ENCODE results near the gene LMF1. TPM values are rescaled to one million over a fixed set of nuclear protein-coding genes. Genes with fewer than 3 reads are reported as not detected.
A peak's percentile ranks its signal among the peaks of the same experiment; 100 is the strongest.

LMF1 gene
- total RNA-seq, 1 donor from 2014 or later, result 8.1 TPM

GRCh38 chr16:975291-975690 is 4.5 kb upstream of the LMF1 start:
- DNase-seq (ENCODE audit: missing footprints) (peak; percentile 62), ATAC-seq (no peak)
- intact Hi-C loops (cut with DNase I), result no loop called here

GRCh38 chr16:974611-975261 is 4.0 kb upstream of the LMF1 start:
- ATAC-seq, result no peak
- intact Hi-C loops (cut with DNase I), result no loop called here
- DNase-seq (ENCODE audit: missing footprints), result no peak

- DNase-seq (ENCODE audit: missing footprints) (peak; percentile 55), ATAC-seq (no peak)
- intact Hi-C loops (cut with DNase I), result no loop called here
Observed at GRCh38 chr16:974001-974601, 3.3 kb upstream of the LMF1 start.

- intact Hi-C loops (cut with DNase I), result no loop called here
- DNase-seq (ENCODE audit: missing footprints) (peak; percentile 56), ATAC-seq (no peak)
Observed at GRCh38 chr16:973366-973765, 2.6 kb upstream of the LMF1 start.

- ATAC-seq, result no peak
- intact Hi-C loops (cut with DNase I), result no loop called here
- DNase-seq (ENCODE audit: missing footprints), result peak; percentile 56
Observed at GRCh38 chr16:972316-973002, 1.7 kb upstream of the LMF1 start.

GRCh38 chr16:971981-972315 is 1.2 kb upstream of the LMF1 start:
- DNase-seq (ENCODE audit: missing footprints), result peak; percentile 46
- intact Hi-C loops (cut with DNase I), result no loop called here

GRCh38 chr16:971582-971905 is 760 bp upstream of the LMF1 start:
- no peak for ATAC-seq
- intact Hi-C loops (cut with DNase I), result no loop called here
- DNase-seq (ENCODE audit: missing footprints), result peak; percentile 56

More at GRCh38 chr16:971981-972315, 1.2 kb upstream of the LMF1 start:
- ATAC-seq, result no peak

- peak; percentile 29 for ATAC-seq
- intact Hi-C loops (cut with DNase I), result no loop called here
- no peak for DNase-seq (ENCODE audit: missing footprints)
Observed at GRCh38 chr16:970386-970765, 408 bp downstream of the LMF1 start.

- ATAC-seq (no peak), DNase-seq (ENCODE audit: missing footprints) (peak; percentile 39)
- intact Hi-C loops (cut with DNase I), result no loop called here
Observed at GRCh38 chr16:969508-970385, 1.0 kb downstream of the LMF1 start.

GRCh38 chr16:968620-969019 is 2.2 kb downstream of the LMF1 start:
- ATAC-seq (no peak), DNase-seq (ENCODE audit: missing footprints) (no peak)
- intact Hi-C loops (cut with DNase I), result no loop called here

GRCh38 chr16:967546-968295 is 3.1 kb downstream of the LMF1 start:
- DNase-seq (ENCODE audit: missing footprints) (peak; percentile 62), ATAC-seq (no peak)
- intact Hi-C loops (cut with DNase I), result no loop called here

- DNase-seq (ENCODE audit: missing footprints), result peak; percentile 47
- intact Hi-C loops (cut with DNase I), result no loop called here
- ATAC-seq, result no peak
Observed at GRCh38 chr16:967077-967541, 3.7 kb downstream of the LMF1 start.

- DNase-seq (ENCODE audit: missing footprints) (peak; percentile 2), ATAC-seq (no peak)
- intact Hi-C loops (cut with DNase I), result no loop called here
Observed at GRCh38 chr16:966505-966904, 4.3 kb downstream of the LMF1 start.

- no peak for ATAC-seq
- no peak for DNase-seq (ENCODE audit: missing footprints)
- intact Hi-C loops (cut with DNase I), result no loop called here
Observed at GRCh38 chr16:966035-966434, 4.7 kb downstream of the LMF1 start.

- no peak for ATAC-seq
- DNase-seq (ENCODE audit: missing footprints), result no peak
- intact Hi-C loops (cut with DNase I), result no loop called here
Observed at GRCh38 chr16:965487-965886, 5.3 kb downstream of the LMF1 start.

- no peak for DNase-seq (ENCODE audit: missing footprints)
- intact Hi-C loops (cut with DNase I), result no loop called here
- ATAC-seq, result no peak
Observed at GRCh38 chr16:965036-965395, 5.8 kb downstream of the LMF1 start.

- DNase-seq (ENCODE audit: missing footprints) (peak; percentile 53), ATAC-seq (no peak)
- intact Hi-C loops (cut with DNase I), result no loop called here
Observed at GRCh38 chr16:964356-965035, 6.3 kb downstream of the LMF1 start.

GRCh38 chr16:963913-964312 is 6.9 kb downstream of the LMF1 start:
- no peak for ATAC-seq
- DNase-seq (ENCODE audit: missing footprints), result no peak
- intact Hi-C loops (cut with DNase I), result no loop called here

All from Right ventricle myocardium inferior (tissue), 1 donor.